Tibial nerve (tissue), 4 donors: ENCODE results near the gene NRXN3.

ENCODE experiments used
- CTCF ChIP-seq, 5 experiments: fragments of 200-600 bp in 3 of 5; fragments of 450-650 bp in 2 of 5; sonication (generic) in 3 of 5; IDR thresholded peaks; one replicate each; pipeline ENCODE4 v1.5.1; 2016 to 2019; ENCODE audit warnings: antibody characterized with exemption in 5 of 5, mild to moderate bottlenecking in 3 of 5, moderate library complexity in 2 of 5
- EP300 ChIP-seq, 2 donors: sonication (generic); formaldehyde crosslinking; IDR thresholded peaks; one replicate each; pipeline ENCODE4 v1.6.1; 2017; ENCODE audit warnings: antibody characterized with exemption in 2 of 2, mild to moderate bottlenecking in 1 of 2
- POLR2A ChIP-seq, 2 donors: fragments of 450-650 bp; IDR thresholded peaks; one replicate each; pipeline ENCODE4 v1.6.1; 2017; ENCODE audit warnings: antibody characterized with exemption in 2 of 2, mild to moderate bottlenecking in 2 of 2, moderate library complexity in 2 of 2

- TF ChIP-seq CTCF (IDR thresholded peaks at IDR 0.05) (no peak), POLR2A (IDR thresholded peaks at IDR 0.05) (no peak), EP300 (IDR thresholded peaks at IDR 0.05) (no peak)
Observed at GRCh38 chr14:79842270-79842669, 1672.1 kb downstream of the NRXN3 start.
